AG09319 (cell line): ENCODE measurements around the gene LRFN4.

ENCODE experiments used
- DNase-seq: peaks from one replicate; pipeline ENCODE4 v3.0.0-alpha.2; 2010; ENCODE audit warnings: low read depth; ENCODE audit errors: extremely low read depth
- TF ChIP-seq, protein P1 (sequence below): IDR thresholded peaks from 2 replicates; pipeline ENCODE4 v1.5.1; 2011; ENCODE audit warnings: low read depth, mild to moderate bottlenecking, inconsistent platforms, low read length, moderate library complexity

Gene LRFN4

DNA sequence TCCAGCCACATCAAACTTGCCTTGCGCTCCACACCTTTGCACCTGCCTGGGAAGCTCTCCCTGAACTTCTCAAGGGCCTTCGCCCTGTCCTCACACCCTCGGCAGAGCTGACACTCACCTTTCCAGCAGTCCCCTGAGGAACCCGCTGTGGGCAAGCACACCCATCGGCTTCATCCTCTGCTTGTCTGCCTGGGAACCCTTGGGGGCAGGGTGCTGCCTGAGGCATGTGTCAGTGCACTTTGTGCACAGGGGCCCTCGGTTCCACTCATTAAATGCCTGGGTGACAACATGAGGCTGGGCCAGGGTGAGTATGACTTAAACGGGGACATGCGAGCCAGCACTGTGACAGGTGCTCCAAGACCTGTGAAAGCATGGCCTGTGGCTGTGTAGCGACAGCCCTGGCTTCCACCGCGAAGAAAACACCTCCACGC lies 2.6 kb upstream of the LRFN4 start:
- no peak for DNase-seq
- TF ChIP-seq, protein P1, sequence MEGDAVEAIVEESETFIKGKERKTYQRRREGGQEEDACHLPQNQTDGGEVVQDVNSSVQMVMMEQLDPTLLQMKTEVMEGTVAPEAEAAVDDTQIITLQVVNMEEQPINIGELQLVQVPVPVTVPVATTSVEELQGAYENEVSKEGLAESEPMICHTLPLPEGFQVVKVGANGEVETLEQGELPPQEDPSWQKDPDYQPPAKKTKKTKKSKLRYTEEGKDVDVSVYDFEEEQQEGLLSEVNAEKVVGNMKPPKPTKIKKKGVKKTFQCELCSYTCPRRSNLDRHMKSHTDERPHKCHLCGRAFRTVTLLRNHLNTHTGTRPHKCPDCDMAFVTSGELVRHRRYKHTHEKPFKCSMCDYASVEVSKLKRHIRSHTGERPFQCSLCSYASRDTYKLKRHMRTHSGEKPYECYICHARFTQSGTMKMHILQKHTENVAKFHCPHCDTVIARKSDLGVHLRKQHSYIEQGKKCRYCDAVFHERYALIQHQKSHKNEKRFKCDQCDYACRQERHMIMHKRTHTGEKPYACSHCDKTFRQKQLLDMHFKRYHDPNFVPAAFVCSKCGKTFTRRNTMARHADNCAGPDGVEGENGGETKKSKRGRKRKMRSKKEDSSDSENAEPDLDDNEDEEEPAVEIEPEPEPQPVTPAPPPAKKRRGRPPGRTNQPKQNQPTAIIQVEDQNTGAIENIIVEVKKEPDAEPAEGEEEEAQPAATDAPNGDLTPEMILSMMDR = no peak

DNA sequence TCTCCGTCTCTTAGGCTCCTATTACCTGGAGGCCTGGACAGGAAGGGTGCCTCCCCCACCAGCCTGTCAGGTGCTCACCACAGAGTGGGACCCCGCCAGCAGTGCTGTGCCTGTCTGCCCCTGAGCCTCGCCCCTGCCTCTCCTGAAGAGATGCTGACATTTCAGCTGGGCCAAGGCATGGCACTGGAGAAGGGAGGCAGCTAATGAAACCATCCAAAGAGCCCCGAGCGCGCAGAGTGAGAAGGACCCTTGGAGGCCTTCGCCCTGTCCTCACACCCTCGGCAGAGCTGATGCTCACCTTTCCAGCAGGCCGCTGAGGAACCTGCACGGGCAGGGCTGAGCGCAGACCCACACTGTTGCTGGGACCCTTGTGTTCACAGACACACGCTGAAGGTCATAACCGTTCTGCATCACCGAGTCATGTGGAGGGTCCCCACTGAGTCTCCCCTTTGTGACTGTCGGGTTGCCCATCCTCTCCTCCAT lies 2.1 kb upstream of the LRFN4 start:
- TF ChIP-seq, protein P1 = no peak
- no peak for DNase-seq

DNA sequence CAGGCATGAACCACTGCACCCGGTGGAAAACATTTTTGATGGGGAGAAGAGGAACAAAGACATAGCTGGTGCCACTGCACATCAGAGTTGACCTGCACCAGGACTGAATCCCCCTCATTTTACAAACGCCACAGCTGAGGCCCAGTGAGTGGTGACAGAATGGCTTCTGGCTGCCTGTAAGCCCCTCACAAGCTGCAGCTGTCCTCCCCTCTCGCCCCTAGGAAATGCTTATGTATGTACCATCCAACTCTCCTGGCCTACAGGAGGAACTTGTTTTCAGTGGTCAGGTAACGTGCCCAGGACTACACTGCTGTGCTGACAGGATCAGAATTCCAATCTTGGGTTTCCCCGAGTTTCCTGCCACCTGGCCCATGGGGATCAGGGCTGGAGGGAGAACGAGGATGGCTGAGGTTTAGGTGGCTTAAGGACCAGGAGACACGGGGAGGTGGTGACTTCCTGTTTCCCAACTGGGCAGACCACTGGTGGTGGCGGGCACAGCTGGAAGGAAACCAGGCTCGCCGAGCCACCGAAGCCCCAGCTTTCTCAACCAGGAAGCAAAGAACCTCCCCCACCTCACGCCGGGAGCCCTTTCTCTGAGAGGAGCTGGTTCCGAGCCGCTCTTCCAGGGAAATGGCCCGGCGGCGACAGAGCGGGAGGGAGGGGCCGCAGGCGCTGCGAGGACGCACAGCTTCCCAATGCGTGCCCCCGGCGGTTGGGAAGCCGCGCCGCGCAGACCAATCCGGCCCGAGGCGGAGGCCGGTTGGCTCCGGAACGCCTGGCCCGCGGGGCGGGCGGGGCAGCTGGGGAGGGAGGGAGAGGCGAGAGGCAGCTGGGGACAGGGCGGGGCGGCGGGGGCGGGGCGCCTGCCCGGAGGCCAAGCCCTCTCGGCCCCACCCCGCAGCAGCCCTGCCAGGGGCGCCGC lies 1.0 kb upstream of the LRFN4 start:
- TF ChIP-seq, protein P1 = no peak
- DNase-seq = peak; percentile 82

DNA sequence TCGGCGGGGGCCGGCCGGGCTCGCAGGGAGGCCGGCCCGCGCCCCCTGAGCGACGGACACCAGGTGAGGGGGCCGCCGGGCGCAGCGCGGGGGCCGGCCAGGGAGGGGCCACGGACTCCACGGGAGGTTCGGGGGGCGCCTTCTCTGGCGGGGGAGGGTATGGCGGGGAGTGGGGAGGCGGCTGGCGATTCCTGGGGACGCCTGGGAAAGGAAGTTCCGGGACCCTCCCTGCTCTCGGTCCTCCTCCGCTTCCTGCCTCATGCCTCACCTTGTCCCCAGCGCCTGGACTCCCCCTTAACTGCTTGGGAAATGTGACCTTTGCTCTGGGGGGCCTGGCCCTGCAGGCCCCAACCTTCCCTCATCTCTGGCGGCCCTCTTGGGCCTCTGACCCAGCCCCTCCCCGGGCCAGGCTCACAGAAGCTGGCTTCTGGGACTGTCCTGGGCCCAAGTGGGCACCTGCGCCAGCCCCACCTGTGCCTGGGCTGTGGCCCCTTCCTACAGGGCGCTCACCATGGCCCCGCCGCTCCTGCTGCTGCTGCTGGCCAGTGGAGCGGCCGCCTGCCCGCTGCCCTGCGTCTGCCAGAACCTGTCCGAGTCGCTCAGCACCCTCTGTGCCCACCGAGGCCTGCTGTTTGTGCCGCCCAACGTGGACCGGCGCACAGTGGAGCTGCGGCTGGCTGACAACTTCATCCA lies 516 bp downstream of the LRFN4 start:
- DNase-seq = no peak
- TF ChIP-seq, protein P1 = no peak

DNA sequence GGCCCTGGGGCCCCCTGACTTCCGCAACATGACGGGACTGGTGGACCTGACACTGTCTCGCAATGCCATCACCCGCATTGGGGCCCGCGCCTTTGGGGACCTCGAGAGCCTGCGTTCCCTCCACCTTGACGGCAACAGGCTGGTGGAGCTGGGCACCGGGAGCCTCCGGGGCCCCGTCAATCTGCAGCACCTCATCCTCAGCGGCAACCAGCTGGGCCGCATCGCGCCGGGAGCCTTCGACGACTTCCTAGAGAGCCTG lies 992 bp downstream of the LRFN4 start:
- no peak for DNase-seq
- TF ChIP-seq, protein P1 = no peak

DNA sequence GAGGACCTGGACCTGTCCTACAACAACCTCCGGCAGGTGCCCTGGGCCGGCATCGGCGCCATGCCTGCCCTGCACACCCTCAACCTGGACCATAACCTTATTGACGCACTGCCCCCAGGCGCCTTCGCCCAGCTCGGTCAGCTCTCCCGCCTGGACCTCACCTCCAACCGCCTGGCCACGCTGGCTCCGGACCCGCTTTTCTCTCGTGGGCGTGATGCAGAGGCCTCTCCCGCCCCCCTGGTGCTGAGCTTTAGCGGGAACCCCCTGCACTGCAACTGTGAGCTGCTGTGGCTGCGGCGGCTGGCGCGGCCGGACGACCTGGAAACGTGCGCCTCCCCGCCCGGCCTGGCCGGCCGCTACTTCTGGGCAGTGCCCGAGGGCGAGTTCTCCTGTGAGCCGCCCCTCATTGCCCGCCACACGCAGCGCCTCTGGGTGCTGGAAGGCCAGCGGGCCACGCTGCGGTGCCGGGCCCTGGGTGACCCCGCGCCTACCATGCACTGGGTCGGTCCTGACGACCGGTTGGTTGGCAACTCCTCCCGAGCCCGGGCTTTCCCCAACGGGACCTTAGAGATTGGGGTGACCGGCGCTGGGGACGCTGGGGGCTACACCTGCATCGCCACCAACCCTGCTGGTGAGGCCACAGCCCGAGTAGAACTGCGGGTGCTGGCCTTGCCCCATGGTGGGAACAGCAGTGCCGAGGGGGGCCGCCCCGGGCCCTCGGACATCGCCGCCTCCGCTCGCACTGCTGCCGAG lies 1.5 kb downstream of the LRFN4 start:
- TF ChIP-seq, protein P1 = no peak
- no peak for DNase-seq
